ENCODE measurements around the gene PYCARD. TPM values are rescaled to one million over a fixed set of nuclear protein-coding genes. Genes with fewer than 3 reads are reported as not detected.

Gene PYCARD
- polyA plus RNA-seq (2013): 4.5 and 4.8 TPM in 2 replicates

DNA sequence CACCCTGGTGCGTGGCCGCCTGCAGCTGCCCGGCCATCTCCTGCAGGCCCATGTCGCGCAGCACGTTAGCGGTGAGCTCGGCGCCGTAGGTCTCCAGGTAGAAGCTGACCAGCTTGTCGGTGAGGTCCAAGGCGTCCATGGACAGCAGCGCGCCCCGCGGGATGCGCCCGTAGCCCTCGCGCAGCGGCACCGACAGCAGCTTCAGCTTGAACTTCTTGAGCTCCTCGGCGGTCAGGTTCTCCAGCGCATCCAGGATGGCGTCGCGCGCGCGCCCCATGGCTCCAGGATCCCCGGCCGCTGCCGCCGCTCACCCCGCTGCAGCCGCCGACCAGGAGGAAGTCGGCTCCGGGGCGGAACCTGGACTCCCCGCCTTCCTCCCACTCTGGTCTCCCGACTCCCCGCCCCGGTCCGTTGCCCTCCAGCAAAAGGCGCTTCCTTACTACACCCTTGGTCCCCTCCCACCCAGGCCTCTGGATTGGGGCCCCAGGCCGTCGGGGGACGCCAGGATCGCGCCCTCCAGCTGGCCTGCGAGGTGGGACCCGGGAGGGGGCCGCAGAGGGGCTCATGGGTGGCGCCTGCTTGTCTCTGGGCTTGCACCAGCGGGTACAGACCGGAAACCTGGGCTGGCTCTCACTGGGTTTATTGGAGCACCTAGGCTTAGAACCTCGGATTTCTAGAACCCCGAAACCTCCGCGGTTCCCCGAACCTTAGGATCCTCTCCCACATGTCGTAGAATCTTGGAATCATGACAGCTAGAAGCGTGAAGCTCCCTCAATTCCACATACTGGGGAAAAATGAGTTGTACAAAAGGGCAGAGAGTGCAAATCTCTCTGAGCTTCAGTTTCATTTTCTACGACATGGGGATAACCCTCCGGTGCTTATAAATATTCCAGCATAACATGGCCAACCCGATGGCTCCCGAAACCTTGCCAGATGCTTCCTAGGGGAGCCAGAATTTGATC is at the start of gene PYCARD:
Gene PYCARD (minus strand): TSS at position 347 of the 962 bp plus-strand sequence. CDS start 70 bp downstream, at position 277.
- no peak within 1 kb of the TSS for H3K23ac ChIP-seq (ENCODE audit: low read length)
- no peak within 1 kb of the TSS for H4K91ac ChIP-seq (ENCODE audit: low read depth, low read length)
- WGBS (ENCODE audit: extremely low coverage, insufficient coverage, insufficient read length): no CpG with 5 or more reads among the region's 69 CpGs
- H3K4me1 ChIP-seq (ENCODE audit: control insufficient read depth in 1 of 2, insufficient read depth in 2 of 2, low read length in 2 of 2): peaks cover 9 to 11% of the 10 kb centered on the region in 2 experiments
- H4K12ac ChIP-seq (ENCODE audit: low read depth, low read length): no peak within 1 kb of the TSS
- H2BK5ac ChIP-seq (ENCODE audit: low read depth, low read length, poor library complexity): no peak within 1 kb of the TSS
- H2BK12ac ChIP-seq (ENCODE audit: low read length): no peak within 1 kb of the TSS
- peak in 1 of 2 donors; percentile 37 for DNase-seq
- H3K27ac ChIP-seq (ENCODE audit: low read depth, low read length): no peak within 1 kb of the TSS
- peak within 1 kb of the TSS; percentile 40 for H4K8ac ChIP-seq (ENCODE audit: low read depth, low read length)
- no peak within 1 kb of the TSS for H3K14ac ChIP-seq (ENCODE audit: low read length)
- no peak within 1 kb of the TSS for H2BK120ac ChIP-seq (ENCODE audit: insufficient read depth, low read length, poor library complexity)
- H3K79me1 ChIP-seq (ENCODE audit: low read length): no peaks in the 10 kb centered on the region
- H3K36me3 ChIP-seq (ENCODE audit: control insufficient read depth in 1 of 2, insufficient read depth in 2 of 2, low read length in 2 of 2): peaks cover 3 to 9% of the 10 kb centered on the region in 2 experiments
- H3K4me2 ChIP-seq (ENCODE audit: low read length): peak within 1 kb of the TSS; percentile 60
- no peaks in the 10 kb centered on the region for H3K79me2 ChIP-seq (ENCODE audit: control insufficient read depth, insufficient read depth, low read length, poor library complexity)
- H3K4ac ChIP-seq (ENCODE audit: low read depth, low read length): no peak within 1 kb of the TSS
- peak within 1 kb of the TSS; percentile 62 for H3K4me3 ChIP-seq (ENCODE audit: low read depth, low read length)
- H2AK5ac ChIP-seq (ENCODE audit: low read length): no peak within 1 kb of the TSS
- peak within 1 kb of the TSS; percentile 27 for H2AFZ ChIP-seq (ENCODE audit: insufficient read depth, low read length, poor library complexity)
- H3K9me3 ChIP-seq (ENCODE audit: insufficient read depth, low read depth, low read length): peaks cover 4% of the 10 kb centered on the region
- no peak within 1 kb of the TSS for H3K18ac ChIP-seq (ENCODE audit: low read length)
- peaks cover 11% of the 10 kb centered on the region for H3K27me3 ChIP-seq (ENCODE audit: insufficient read depth, low read length)
- no peak within 1 kb of the TSS for H3K9ac ChIP-seq (ENCODE audit: low read length)

DNA sequence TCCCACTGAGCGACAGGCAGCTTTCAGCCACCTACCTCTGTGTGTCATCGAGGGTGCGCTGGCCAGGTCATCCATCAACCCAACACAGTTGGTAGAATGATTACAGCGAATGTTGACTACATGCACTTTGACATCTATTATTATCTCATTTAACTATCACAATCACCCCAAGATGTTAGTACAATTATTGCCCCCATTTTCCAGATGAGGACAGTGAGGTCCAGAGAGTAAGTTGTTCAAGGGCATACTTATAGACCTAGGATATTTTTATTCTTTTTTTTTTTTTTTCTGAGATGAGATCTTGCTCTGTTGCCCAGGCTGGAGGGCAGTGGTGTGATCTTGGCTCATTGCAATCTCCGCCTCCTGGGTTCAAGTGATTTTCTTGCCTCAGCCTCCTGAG is 48.9 kb upstream of the PYCARD start:
- H3K4me1 ChIP-seq (ENCODE audit: control insufficient read depth in 1 of 2, insufficient read depth in 2 of 2, low read length in 2 of 2): no peaks in the 10 kb centered on the region
- H3K27ac ChIP-seq (ENCODE audit: low read depth, low read length): no peak overlapping the region
- H2AK5ac ChIP-seq (ENCODE audit: low read length): no peak overlapping the region
- H3K9me3 ChIP-seq (ENCODE audit: insufficient read depth, low read depth, low read length): no peaks in the 10 kb centered on the region
- no peak overlapping the region for H3K9ac ChIP-seq (ENCODE audit: low read length)
- no peak overlapping the region for H3K18ac ChIP-seq (ENCODE audit: low read length)
- H3K79me1 ChIP-seq (ENCODE audit: low read length): no peaks in the 10 kb centered on the region
- no peak overlapping the region for H2AFZ ChIP-seq (ENCODE audit: insufficient read depth, low read length, poor library complexity)
- no peak overlapping the region for H4K8ac ChIP-seq (ENCODE audit: low read depth, low read length)
- DNase-seq: no peak
- H2BK120ac ChIP-seq (ENCODE audit: insufficient read depth, low read length, poor library complexity): no peak overlapping the region
- H3K4me2 ChIP-seq (ENCODE audit: low read length): no peak overlapping the region
- no peak overlapping the region for H3K4ac ChIP-seq (ENCODE audit: low read depth, low read length)
- no peak overlapping the region for H3K23ac ChIP-seq (ENCODE audit: low read length)
- H3K36me3 ChIP-seq (ENCODE audit: control insufficient read depth in 1 of 2, insufficient read depth in 2 of 2, low read length in 2 of 2): no peaks in the 10 kb centered on the region
- no CpG with 5 or more reads among the region's 5 CpGs for WGBS (ENCODE audit: extremely low coverage, insufficient coverage, insufficient read length)
- no peak overlapping the region for H2BK5ac ChIP-seq (ENCODE audit: low read depth, low read length, poor library complexity)
- H3K79me2 ChIP-seq (ENCODE audit: control insufficient read depth, insufficient read depth, low read length, poor library complexity): no peaks in the 10 kb centered on the region
- H3K4me3 ChIP-seq (ENCODE audit: low read depth, low read length): no peak overlapping the region
- H3K27me3 ChIP-seq (ENCODE audit: insufficient read depth, low read length): no peaks in the 10 kb centered on the region
- H4K91ac ChIP-seq (ENCODE audit: low read depth, low read length): no peak overlapping the region
- H3K14ac ChIP-seq (ENCODE audit: low read length): no peak overlapping the region
- no peak overlapping the region for H2BK12ac ChIP-seq (ENCODE audit: low read length)
- no peak overlapping the region for H4K12ac ChIP-seq (ENCODE audit: low read depth, low read length)

DNA sequence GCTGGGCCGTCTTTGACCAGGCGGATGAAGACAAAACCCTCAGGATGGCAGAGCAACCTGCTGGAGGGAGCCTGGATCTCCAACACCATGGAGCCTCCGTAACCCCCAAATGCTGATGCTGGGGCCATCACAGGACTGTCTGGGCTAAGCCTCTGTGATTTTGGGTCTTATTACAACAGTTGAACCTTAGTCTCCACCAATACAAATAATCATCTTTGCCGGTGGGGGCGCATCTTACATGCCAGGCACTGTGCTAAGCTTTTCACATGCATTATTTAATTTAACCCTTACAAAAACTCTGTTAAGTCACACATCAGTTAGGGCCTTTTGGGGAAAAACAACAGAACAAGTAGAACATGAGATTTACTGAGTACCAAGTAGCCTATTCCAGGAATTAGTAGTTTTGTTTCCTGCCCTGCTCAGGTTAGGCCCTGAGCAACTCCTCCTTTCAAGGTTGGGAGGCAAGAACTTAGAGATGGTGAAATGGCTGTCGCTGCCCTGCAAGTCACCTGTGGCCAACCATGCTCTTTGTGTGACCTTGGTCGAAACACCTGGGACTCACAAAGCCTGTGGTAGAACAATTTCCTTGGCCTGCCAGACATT is 48.3 kb upstream of the PYCARD start:
- H3K4me1 ChIP-seq (ENCODE audit: control insufficient read depth in 1 of 2, insufficient read depth in 2 of 2, low read length in 2 of 2): no peaks in the 10 kb centered on the region
- WGBS (ENCODE audit: extremely low coverage, insufficient coverage, insufficient read length): no CpG with 5 or more reads among the region's 7 CpGs

DNA sequence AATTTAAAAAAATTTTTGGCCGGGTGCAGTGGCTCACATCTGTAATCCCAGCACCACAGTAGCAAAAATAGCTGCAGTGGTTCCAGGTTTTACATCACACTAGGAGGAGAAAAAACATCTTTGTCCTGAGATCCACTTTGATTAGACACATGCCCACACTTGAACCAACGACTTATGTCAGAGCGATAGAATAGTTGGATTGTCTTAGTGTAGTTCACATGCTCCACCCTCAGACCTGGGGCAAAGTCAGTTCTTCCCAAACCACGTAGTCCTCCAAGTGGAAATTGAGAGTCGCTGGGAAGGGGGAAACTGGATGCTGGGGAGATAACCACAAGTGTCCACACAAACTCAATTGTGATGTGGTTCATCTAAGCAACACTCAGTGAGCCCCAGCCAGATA is 45.8 kb upstream of the PYCARD start:
- H3K27ac ChIP-seq (ENCODE audit: low read depth, low read length): no peak overlapping the region
- H3K27me3 ChIP-seq (ENCODE audit: insufficient read depth, low read length): no peaks in the 10 kb centered on the region
- H3K79me1 ChIP-seq (ENCODE audit: low read length): no peaks in the 10 kb centered on the region
- no peak overlapping the region for H2BK12ac ChIP-seq (ENCODE audit: low read length)
- no peaks in the 10 kb centered on the region for H3K4me1 ChIP-seq (ENCODE audit: control insufficient read depth in 1 of 2, insufficient read depth in 2 of 2, low read length in 2 of 2)
- H2AFZ ChIP-seq (ENCODE audit: insufficient read depth, low read length, poor library complexity): no peak overlapping the region
- no CpG with 5 or more reads among the region's 5 CpGs for WGBS (ENCODE audit: extremely low coverage, insufficient coverage, insufficient read length)
- no peak overlapping the region for H3K18ac ChIP-seq (ENCODE audit: low read length)
- no peak overlapping the region for H3K4ac ChIP-seq (ENCODE audit: low read depth, low read length)
- H2BK5ac ChIP-seq (ENCODE audit: low read depth, low read length, poor library complexity): no peak overlapping the region
- no peaks in the 10 kb centered on the region for H3K9me3 ChIP-seq (ENCODE audit: insufficient read depth, low read depth, low read length)
- no peak overlapping the region for H3K9ac ChIP-seq (ENCODE audit: low read length)
- H4K91ac ChIP-seq (ENCODE audit: low read depth, low read length): no peak overlapping the region
- H3K4me2 ChIP-seq (ENCODE audit: low read length): no peak overlapping the region
- H3K14ac ChIP-seq (ENCODE audit: low read length): no peak overlapping the region
- H3K23ac ChIP-seq (ENCODE audit: low read length): no peak overlapping the region
- no peaks in the 10 kb centered on the region for H3K79me2 ChIP-seq (ENCODE audit: control insufficient read depth, insufficient read depth, low read length, poor library complexity)
- H4K8ac ChIP-seq (ENCODE audit: low read depth, low read length): no peak overlapping the region
- H2AK5ac ChIP-seq (ENCODE audit: low read length): no peak overlapping the region
- H4K12ac ChIP-seq (ENCODE audit: low read depth, low read length): no peak overlapping the region
- no peaks in the 10 kb centered on the region for H3K36me3 ChIP-seq (ENCODE audit: control insufficient read depth in 1 of 2, insufficient read depth in 2 of 2, low read length in 2 of 2)
- no peak overlapping the region for H3K4me3 ChIP-seq (ENCODE audit: low read depth, low read length)
- DNase-seq: no peak
- no peak overlapping the region for H2BK120ac ChIP-seq (ENCODE audit: insufficient read depth, low read length, poor library complexity)

More for the DNA sequence above, 48.3 kb upstream of the PYCARD start:
- no peak for DNase-seq
- H3K79me1 ChIP-seq (ENCODE audit: low read length): no peaks in the 10 kb centered on the region
- H3K79me2 ChIP-seq (ENCODE audit: control insufficient read depth, insufficient read depth, low read length, poor library complexity): no peaks in the 10 kb centered on the region
- no peak overlapping the region for H3K4me3 ChIP-seq (ENCODE audit: low read depth, low read length)
- no peak overlapping the region for H2BK12ac ChIP-seq (ENCODE audit: low read length)
- no peak overlapping the region for H2BK5ac ChIP-seq (ENCODE audit: low read depth, low read length, poor library complexity)
- H2BK120ac ChIP-seq (ENCODE audit: insufficient read depth, low read length, poor library complexity): no peak overlapping the region
- H3K9me3 ChIP-seq (ENCODE audit: insufficient read depth, low read depth, low read length): no peaks in the 10 kb centered on the region
- H3K23ac ChIP-seq (ENCODE audit: low read length): no peak overlapping the region
- no peak overlapping the region for H3K14ac ChIP-seq (ENCODE audit: low read length)
- no peak overlapping the region for H3K27ac ChIP-seq (ENCODE audit: low read depth, low read length)
- H4K91ac ChIP-seq (ENCODE audit: low read depth, low read length): no peak overlapping the region
- no peak overlapping the region for H3K4me2 ChIP-seq (ENCODE audit: low read length)
- H4K12ac ChIP-seq (ENCODE audit: low read depth, low read length): no peak overlapping the region
- no peak overlapping the region for H3K9ac ChIP-seq (ENCODE audit: low read length)
- no peaks in the 10 kb centered on the region for H3K36me3 ChIP-seq (ENCODE audit: control insufficient read depth in 1 of 2, insufficient read depth in 2 of 2, low read length in 2 of 2)
- no peak overlapping the region for H3K4ac ChIP-seq (ENCODE audit: low read depth, low read length)
- no peak overlapping the region for H3K18ac ChIP-seq (ENCODE audit: low read length)
- H2AK5ac ChIP-seq (ENCODE audit: low read length): no peak overlapping the region
- H3K27me3 ChIP-seq (ENCODE audit: insufficient read depth, low read length): no peaks in the 10 kb centered on the region
- H2AFZ ChIP-seq (ENCODE audit: insufficient read depth, low read length, poor library complexity): no peak overlapping the region
- no peak overlapping the region for H4K8ac ChIP-seq (ENCODE audit: low read depth, low read length)
